HG02759 (cell line): ENCODE measurements around the gene BANP.
"Not testable (repeated sequence)": the region's sequence is repeated elsewhere in the genome, so short reads cannot be mapped to it uniquely, and the experiment has no call there.

Experiments used
- ATAC-seq: cut with Tn5 transposase; IDR thresholded peaks from one replicate; pipeline ENCODE4 v1.9.1; 2021; ENCODE audit warnings: mild to moderate bottlenecking, moderate library complexity; ENCODE audit not compliant: unreplicated experiment

Gene BANP

GRCh38 chr16:88013766-88014251 lies 62.6 kb downstream of the BANP start:
- ATAC-seq = no peak

- ATAC-seq = no peak
Measured at GRCh38 chr16:88014252-88014781, 63.1 kb downstream of the BANP start.

- ATAC-seq = no peak
Measured at GRCh38 chr16:88014954-88015805, 63.9 kb downstream of the BANP start.

GRCh38 chr16:88015806-88016140 lies 64.5 kb downstream of the BANP start:
- no peak for ATAC-seq

GRCh38 chr16:88016386-88016785 lies 65.2 kb downstream of the BANP start:
- not testable (repeated sequence) for ATAC-seq

GRCh38 chr16:88016964-88017363 lies 65.7 kb downstream of the BANP start:
- ATAC-seq = no peak

- no peak for ATAC-seq
Measured at GRCh38 chr16:88017587-88018101, 66.4 kb downstream of the BANP start.

- ATAC-seq = not testable (repeated sequence)
Measured at GRCh38 chr16:88018382-88018781, 67.1 kb downstream of the BANP start.

GRCh38 chr16:88019041-88019820 lies 68.0 kb downstream of the BANP start:
- ATAC-seq = not testable (repeated sequence)

GRCh38 chr16:88019821-88020515 lies 68.7 kb downstream of the BANP start:
- ATAC-seq = no peak

- ATAC-seq = no peak
Measured at GRCh38 chr16:88020516-88020885, 69.3 kb downstream of the BANP start.

GRCh38 chr16:88021041-88021970 lies 70.1 kb downstream of the BANP start:
- ATAC-seq = not testable (repeated sequence)

- no peak for ATAC-seq
Measured at GRCh38 chr16:88022076-88023042, 71.1 kb downstream of the BANP start.

- no peak for ATAC-seq
Measured at GRCh38 chr16:88023366-88023765, 72.1 kb downstream of the BANP start.

- ATAC-seq = no peak
Measured at GRCh38 chr16:88023786-88024185, 72.6 kb downstream of the BANP start.

- ATAC-seq = not testable (repeated sequence)
Measured at GRCh38 chr16:88024491-88025085, 73.4 kb downstream of the BANP start.

GRCh38 chr16:88025086-88025492 lies 73.9 kb downstream of the BANP start:
- not testable (repeated sequence) for ATAC-seq
